ENCODE measurements around the gene MBOAT1.

Gene MBOAT1

GRCh38 chr6:20084411-20084810 lies 127.9 kb downstream of the MBOAT1 start:
- no peak for ATAC-seq
- TF ChIP-seq ZFP3 (CRISPR knock-in tag; IDR thresholded peaks at IDR 0.05) = no peak
- TF ChIP-seq SNAI2 (CRISPR knock-in tag; IDR thresholded peaks at IDR 0.05) = no peak
- no peak for TF ChIP-seq OSR1 (CRISPR knock-in tag; IDR thresholded peaks at IDR 0.05)

GRCh38 chr6:20071998-20072397 lies 140.3 kb downstream of the MBOAT1 start:
- no peak for TF ChIP-seq ZNF70 (CRISPR knock-in tag; IDR thresholded peaks at IDR 0.05)
- no peak for TF ChIP-seq ZNF8 (CRISPR knock-in tag; IDR thresholded peaks at IDR 0.05)
- no peak for TF ChIP-seq BACH2 (CRISPR knock-in tag; IDR thresholded peaks at IDR 0.05; ENCODE audit: borderline replicate concordance)
- TF ChIP-seq POU6F1 (CRISPR knock-in tag; IDR thresholded peaks at IDR 0.05; ENCODE audit: borderline replicate concordance, low read depth) = no peak
- no peak for TF ChIP-seq ZNF565 (CRISPR knock-in tag; conservative IDR thresholded peaks at IDR 0.05; ENCODE audit: low read depth)
- no peak for TF ChIP-seq CREB5 (CRISPR knock-in tag; IDR thresholded peaks at IDR 0.05; ENCODE audit: low read depth)
- TF ChIP-seq OSR1 (CRISPR knock-in tag; IDR thresholded peaks at IDR 0.05) = no peak
- TF ChIP-seq ESRRG (CRISPR knock-in tag; IDR thresholded peaks at IDR 0.05) = no peak
- TF ChIP-seq CSDC2 (CRISPR knock-in tag; IDR thresholded peaks at IDR 0.05) = no peak
- TF ChIP-seq ZC3H10 (CRISPR knock-in tag; IDR thresholded peaks at IDR 0.05) = no peak
- TF ChIP-seq ZFP3 (CRISPR knock-in tag; IDR thresholded peaks at IDR 0.05) = no peak
- no peak for TF ChIP-seq TCF4 (CRISPR knock-in tag; IDR thresholded peaks at IDR 0.05; ENCODE audit: borderline replicate concordance)
- TF ChIP-seq TSHZ2 (CRISPR knock-in tag; IDR thresholded peaks at IDR 0.05) = no peak
- no peak for TF ChIP-seq RARB (CRISPR knock-in tag; IDR thresholded peaks at IDR 0.05)
- no peak for TF ChIP-seq ISL1 (CRISPR knock-in tag; IDR thresholded peaks at IDR 0.05)
- no peak for TF ChIP-seq GLIS3 (CRISPR knock-in tag; IDR thresholded peaks at IDR 0.05)
- no peak for ATAC-seq

GRCh38 chr6:20070047-20070446 lies 142.2 kb downstream of the MBOAT1 start:
- TF ChIP-seq PATZ1 (CRISPR knock-in tag; IDR thresholded peaks at IDR 0.05; ENCODE audit: borderline replicate concordance) (no peak), ZFP3 (CRISPR knock-in tag; IDR thresholded peaks at IDR 0.05) (no peak), ZC3H10 (CRISPR knock-in tag; IDR thresholded peaks at IDR 0.05) (no peak), ZNF565 (CRISPR knock-in tag; conservative IDR thresholded peaks at IDR 0.05; ENCODE audit: low read depth) (no peak), ISL1 (CRISPR knock-in tag; IDR thresholded peaks at IDR 0.05) (no peak), ZNF70 (CRISPR knock-in tag; IDR thresholded peaks at IDR 0.05) (no peak), RARB (CRISPR knock-in tag; IDR thresholded peaks at IDR 0.05) (no peak), ZNF8 (CRISPR knock-in tag; IDR thresholded peaks at IDR 0.05) (no peak), PPARA (CRISPR knock-in tag; IDR thresholded peaks at IDR 0.05; ENCODE audit: borderline replicate concordance) (no peak), OSR1 (CRISPR knock-in tag; IDR thresholded peaks at IDR 0.05) (no peak), ZFP30 (CRISPR knock-in tag; IDR thresholded peaks at IDR 0.05) (no peak), POU6F1 (CRISPR knock-in tag; IDR thresholded peaks at IDR 0.05; ENCODE audit: borderline replicate concordance, low read depth) (no peak), TCF4 (CRISPR knock-in tag; IDR thresholded peaks at IDR 0.05; ENCODE audit: borderline replicate concordance) (no peak), TOX (CRISPR knock-in tag; IDR thresholded peaks at IDR 0.05; ENCODE audit: borderline replicate concordance) (no peak), SNAI2 (CRISPR knock-in tag; IDR thresholded peaks at IDR 0.05) (no peak), ARNTL (CRISPR knock-in tag; IDR thresholded peaks at IDR 0.05; ENCODE audit: borderline replicate concordance, low read depth) (no peak), GLIS3 (CRISPR knock-in tag; IDR thresholded peaks at IDR 0.05) (no peak), CREB5 (CRISPR knock-in tag; IDR thresholded peaks at IDR 0.05; ENCODE audit: low read depth) (no peak)
- ATAC-seq = no peak

All from SK-N-SH treated with all-trans-retinoic acid at 6 μM for 48 hours (cell line).